T47D (cell line): Measurements from ENCODE around the gene ERCC4.

ENCODE experiments used
- DNase-seq, 2 experiments: peaks; one replicate each; pipeline versions ENCODE4 v3.0.0 to v3.0.0-alpha.2; 2011 to 2012; ENCODE audit warnings: low read depth in 1 of 2, low spot score in 1 of 2
- JUND ChIP-seq: IDR thresholded peaks from 2 replicates; pipeline ENCODE4 v1.6.1; 2012; ENCODE audit warnings: low read depth
- in situ Hi-C: cut with HindIII; loops from 2 replicates; pipeline ENCODE4 v1.10.0; 2016; ENCODE audit warnings: low sequenced_read_pairs, low pct_unique_long_range_greater_than_20kb

Gene ERCC4

DNA sequence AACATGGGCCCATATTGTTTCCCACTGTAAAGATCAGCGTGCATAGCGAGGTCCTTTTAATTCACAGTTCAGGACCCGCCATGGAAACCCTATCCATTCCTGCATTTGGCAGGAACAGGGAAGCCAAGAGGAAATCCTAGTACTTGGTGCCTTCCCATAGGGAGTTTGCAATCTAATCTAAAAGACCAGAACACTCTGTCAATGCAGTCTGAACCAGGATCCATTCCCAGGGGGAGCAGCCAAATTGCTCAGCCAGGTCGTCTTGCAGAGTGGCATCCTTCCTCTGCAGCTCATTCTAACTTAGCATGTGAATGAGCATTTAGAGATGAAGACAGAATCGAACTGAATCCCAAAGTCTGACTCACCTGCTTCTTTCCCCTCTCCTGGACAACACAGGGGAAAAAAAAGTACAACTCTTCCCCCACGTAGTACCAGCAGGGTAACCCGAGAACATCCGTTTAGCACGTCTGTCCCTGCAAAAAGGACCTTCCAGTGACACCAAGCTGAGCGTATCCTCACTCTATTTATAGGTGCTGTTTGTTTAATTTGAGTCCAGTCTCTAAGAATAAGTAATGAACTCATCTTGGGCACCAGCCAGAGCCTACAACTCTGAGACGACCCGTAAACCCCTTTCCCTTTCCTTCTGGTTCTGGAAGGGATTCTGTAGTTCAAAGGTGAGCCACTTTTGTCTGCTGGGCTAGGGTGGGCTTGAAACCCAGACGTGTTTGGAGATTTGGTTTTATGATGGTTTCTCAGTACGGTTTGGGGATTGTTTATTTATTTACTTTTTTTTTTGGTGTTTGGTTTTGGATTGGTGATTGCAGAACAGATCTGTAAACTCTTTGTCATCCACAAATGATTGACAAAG is 74.5 kb downstream of the ERCC4 start:
- no peak for DNase-seq
- TF ChIP-seq JUND = no peak
- in situ Hi-C loops = no loop called here

GRCh38 chr16:13995194-13995593 is 75.2 kb downstream of the ERCC4 start:
- no peak for DNase-seq
- in situ Hi-C loops = no loop called here
- TF ChIP-seq JUND = no peak

DNA sequence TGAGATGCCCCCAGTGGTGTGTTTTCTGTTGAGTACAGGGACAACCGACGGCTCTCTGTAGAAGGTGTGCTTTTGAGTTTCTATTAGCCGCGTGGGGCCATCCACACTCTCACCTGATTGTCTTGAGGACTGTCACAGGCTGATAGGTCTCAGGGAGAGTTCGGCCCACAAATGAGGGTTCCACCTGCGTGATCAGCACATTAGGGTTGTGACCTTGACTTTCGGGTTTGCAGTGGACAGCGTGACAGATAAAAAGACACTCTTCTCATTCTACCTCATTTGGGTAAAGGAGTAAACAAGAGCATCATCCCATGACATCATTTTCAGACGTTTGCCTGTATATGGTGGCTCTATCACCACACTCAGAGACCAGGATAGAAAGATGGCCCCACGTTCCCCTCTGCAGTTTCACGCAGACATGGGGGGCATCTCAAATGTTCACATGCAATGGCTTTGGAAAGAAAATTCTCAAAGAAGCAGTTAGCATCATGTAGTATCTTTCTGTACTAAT is 76.9 kb downstream of the ERCC4 start:
- in situ Hi-C loops = no loop called here
- TF ChIP-seq JUND = no peak
- no peak for DNase-seq

- TF ChIP-seq JUND = no peak
- in situ Hi-C loops = no loop called here
- no peak for DNase-seq
Measured at GRCh38 chr16:13997526-13997925, 77.6 kb downstream of the ERCC4 start.

- in situ Hi-C loops = no loop called here
- DNase-seq = no peak
- no peak for TF ChIP-seq JUND
Measured at GRCh38 chr16:13997933-13998332, 78.0 kb downstream of the ERCC4 start.

DNA sequence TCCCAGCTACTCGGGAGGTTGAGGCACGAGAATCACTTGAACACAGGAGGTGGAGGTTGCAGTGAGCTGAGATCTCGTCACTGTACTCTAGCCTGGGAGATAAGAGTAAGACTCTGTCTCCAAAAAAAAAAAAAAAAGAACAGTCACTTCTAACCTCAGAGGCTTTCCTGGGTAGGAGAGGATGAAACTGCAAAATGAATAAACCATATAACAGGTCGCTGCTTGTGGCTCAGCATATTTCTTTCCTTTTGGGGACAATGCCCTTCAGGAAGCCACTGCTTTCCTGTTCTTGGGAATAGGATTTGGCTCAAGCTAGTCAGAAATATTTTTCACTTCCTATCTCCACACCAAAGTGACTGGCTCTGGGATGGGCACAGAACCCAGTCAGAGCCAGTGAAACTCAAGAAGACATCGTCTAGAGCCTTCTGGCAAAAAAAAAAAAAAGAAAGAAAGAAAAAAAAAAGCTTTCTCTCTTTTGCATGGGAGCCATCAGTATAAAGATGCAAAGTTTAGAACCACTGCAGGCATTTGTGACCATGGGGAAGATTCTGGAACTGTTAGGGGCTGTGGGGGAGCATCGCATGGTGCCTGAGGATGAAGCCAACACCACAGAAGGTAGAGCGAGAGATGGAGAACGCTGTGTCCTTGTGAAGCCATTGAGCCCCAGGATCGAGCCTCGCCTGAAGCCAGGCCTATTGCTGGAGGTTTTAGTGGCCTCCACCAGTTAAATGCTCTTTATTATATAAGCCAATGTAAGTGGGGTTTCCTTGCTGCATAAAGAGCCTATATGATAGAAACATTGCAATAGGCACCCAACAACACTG is 79.3 kb downstream of the ERCC4 start:
- in situ Hi-C loops = no loop called here
- TF ChIP-seq JUND = no peak
- DNase-seq = no peak

- no peak for DNase-seq
- no peak for TF ChIP-seq JUND
- in situ Hi-C loops = no loop called here
Measured at GRCh38 chr16:13999895-14000425, 80.0 kb downstream of the ERCC4 start.

DNA sequence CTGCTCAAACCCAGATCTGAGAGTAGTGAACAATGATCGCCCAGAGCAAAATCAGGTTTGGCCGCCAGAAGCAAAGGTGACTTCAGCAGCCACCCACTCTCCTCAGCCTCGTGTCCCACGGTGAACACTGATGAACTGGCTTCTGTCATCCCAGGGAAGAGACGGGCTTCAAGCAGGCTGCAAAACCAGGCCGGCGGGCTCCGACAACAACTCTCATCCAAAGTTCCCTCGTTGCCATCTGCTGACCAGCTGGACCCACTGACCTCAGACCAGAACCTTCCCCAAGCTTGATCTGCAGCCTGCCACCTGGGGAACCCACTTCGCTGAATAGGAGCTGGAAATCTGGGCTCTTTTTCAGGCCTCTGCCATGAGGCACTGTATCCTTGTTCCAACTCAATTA is 81.6 kb downstream of the ERCC4 start:
- in situ Hi-C loops = no loop called here
- TF ChIP-seq JUND = no peak
- no peak for DNase-seq
